ENCODE results near the gene NPAS3. TPM values are rescaled to one million over a fixed set of nuclear protein-coding genes. Genes with fewer than 3 reads are reported as not detected.

NPAS3 gene
- polyA plus RNA-seq, 4 donors, result 0.30 to 0.81 (median 0.62) TPM; not detected in 1

DNA sequence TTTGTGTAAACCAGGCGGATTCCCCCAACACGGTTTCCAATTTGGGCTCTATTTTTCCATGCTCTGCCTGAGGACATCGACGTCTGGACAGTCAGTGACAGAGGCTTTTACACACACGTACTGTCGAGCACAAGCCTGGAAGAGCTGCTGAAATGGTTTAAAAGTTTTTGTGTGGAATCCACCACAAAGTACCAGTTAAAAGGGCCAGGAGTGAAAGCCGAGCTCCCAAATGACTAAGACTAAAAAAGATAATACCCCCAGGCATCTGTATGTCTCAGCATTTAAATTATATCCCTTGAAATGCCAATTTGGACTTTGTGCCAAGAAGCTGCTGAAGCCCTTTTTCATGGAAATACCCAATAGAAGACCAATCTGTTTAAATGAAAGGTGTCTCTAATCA lies 839.0 kb downstream of the NPAS3 start:
- H3K27ac ChIP-seq (ENCODE audit: low read depth in 1 of 3, low read length in 2 of 3), result no peak overlapping the region
- WGBS, 3 donors, result 77 to 91% (median 87%) methylated on average over 7 of the region's 7 CpGs

DNA sequence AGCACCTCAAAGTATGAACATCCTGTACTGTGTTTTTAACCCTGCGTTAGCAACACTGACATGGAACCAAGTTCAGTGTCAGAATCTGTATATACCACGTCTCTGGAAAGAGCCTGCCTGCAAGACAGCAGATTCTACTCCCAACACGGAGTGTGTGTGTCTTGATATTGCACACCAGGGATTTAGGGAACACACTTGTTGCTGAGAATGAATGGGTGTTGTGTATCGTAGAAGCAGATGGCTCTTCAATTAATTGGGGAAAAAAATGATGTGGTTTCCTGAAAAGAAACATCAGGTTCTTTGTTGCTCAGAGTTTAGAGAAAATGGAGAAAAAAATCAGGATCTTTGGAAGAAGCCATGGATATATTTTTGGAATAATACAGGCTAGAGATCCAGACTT lies 841.4 kb downstream of the NPAS3 start:
- WGBS, 3 donors, result 56 to 63% (median 59%) methylated on average over 4 of the region's 4 CpGs

More for the DNA sequence above, 839.0 kb downstream of the NPAS3 start:
- DNase-seq (no peak), FAIRE-seq (no peak)
- Histone ChIP-seq H3K4me1 (ENCODE audit: control insufficient read depth in 3 of 3, insufficient read depth in 2 of 3, low read depth in 1 of 3, low read length in 2 of 3) (peaks cover 0 to 16% (median 2%) of the 10 kb centered on the region in 3 donors), H3K9me3 (ENCODE audit: control insufficient read depth in 2 of 2, insufficient read depth in 1 of 2, low read depth in 1 of 2, low read length in 1 of 2) (no peaks in the 10 kb centered on the region), H3K36me3 (ENCODE audit: control insufficient read depth in 3 of 3, insufficient read depth in 2 of 3, low read depth in 1 of 3, low read length in 3 of 3) (no peaks in the 10 kb centered on the region), H3K27me3 (ENCODE audit: control insufficient read depth in 3 of 3, insufficient read depth in 3 of 3, low read length in 3 of 3) (no peaks in the 10 kb centered on the region), H3K4me3 (ENCODE audit: low read depth in 1 of 3, low read length in 3 of 3) (no peak overlapping the region)

DNA sequence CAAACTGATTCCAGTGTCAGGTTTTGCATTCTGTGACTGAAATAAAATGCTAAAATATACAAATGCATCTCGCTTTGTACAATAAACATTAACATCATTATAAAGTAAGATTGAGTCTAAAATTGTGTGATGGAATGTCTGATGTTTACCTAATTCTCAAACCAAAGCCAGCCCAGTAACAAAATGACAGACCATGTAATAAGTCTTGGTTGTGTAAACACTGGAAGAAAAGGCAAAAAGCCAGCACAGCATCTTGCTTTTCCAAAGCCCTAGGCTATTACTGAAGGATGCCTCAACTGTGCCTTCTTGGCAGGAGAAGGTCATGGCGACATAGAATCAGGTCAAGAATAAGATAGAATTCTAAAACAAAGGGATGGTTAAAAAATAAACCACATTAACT lies 842.6 kb downstream of the NPAS3 start:
- Histone ChIP-seq H3K36me3 (ENCODE audit: control insufficient read depth in 3 of 3, insufficient read depth in 2 of 3, low read depth in 1 of 3, low read length in 3 of 3) (no peaks in the 10 kb centered on the region), H3K9me3 (ENCODE audit: control insufficient read depth in 2 of 2, insufficient read depth in 1 of 2, low read depth in 1 of 2, low read length in 1 of 2) (no peaks in the 10 kb centered on the region), H3K4me3 (ENCODE audit: low read depth in 1 of 3, low read length in 3 of 3) (no peak overlapping the region), H3K27ac (ENCODE audit: low read depth in 1 of 3, low read length in 2 of 3) (no peak overlapping the region), H3K4me1 (ENCODE audit: control insufficient read depth in 3 of 3, insufficient read depth in 2 of 3, low read depth in 1 of 3, low read length in 2 of 3) (peaks cover 0 to 11% (median 0%) of the 10 kb centered on the region in 3 donors), H3K27me3 (ENCODE audit: control insufficient read depth in 3 of 3, insufficient read depth in 3 of 3, low read length in 3 of 3) (no peaks in the 10 kb centered on the region)
- FAIRE-seq (no peak), DNase-seq (no peak)
- WGBS, 3 donors, result 62 to 79% (median 70%) methylated on average over 2 of the region's 2 CpGs

More for the DNA sequence above, 841.4 kb downstream of the NPAS3 start:
- H3K4me3 ChIP-seq (ENCODE audit: low read depth in 1 of 3, low read length in 3 of 3), result no peak overlapping the region
- DNase-seq (no peak), FAIRE-seq (no peak)
- no peaks in the 10 kb centered on the region for H3K27me3 ChIP-seq (ENCODE audit: control insufficient read depth in 3 of 3, insufficient read depth in 3 of 3, low read length in 3 of 3)
- H3K36me3 ChIP-seq (ENCODE audit: control insufficient read depth in 3 of 3, insufficient read depth in 2 of 3, low read depth in 1 of 3, low read length in 3 of 3), result no peaks in the 10 kb centered on the region
- H3K4me1 ChIP-seq (ENCODE audit: control insufficient read depth in 3 of 3, insufficient read depth in 2 of 3, low read depth in 1 of 3, low read length in 2 of 3), result peaks cover 0 to 15% (median 1%) of the 10 kb centered on the region in 3 donors
- H3K9me3 ChIP-seq (ENCODE audit: control insufficient read depth in 2 of 2, insufficient read depth in 1 of 2, low read depth in 1 of 2, low read length in 1 of 2), result no peaks in the 10 kb centered on the region
- no peak overlapping the region for H3K27ac ChIP-seq (ENCODE audit: low read depth in 1 of 3, low read length in 2 of 3)

DNA sequence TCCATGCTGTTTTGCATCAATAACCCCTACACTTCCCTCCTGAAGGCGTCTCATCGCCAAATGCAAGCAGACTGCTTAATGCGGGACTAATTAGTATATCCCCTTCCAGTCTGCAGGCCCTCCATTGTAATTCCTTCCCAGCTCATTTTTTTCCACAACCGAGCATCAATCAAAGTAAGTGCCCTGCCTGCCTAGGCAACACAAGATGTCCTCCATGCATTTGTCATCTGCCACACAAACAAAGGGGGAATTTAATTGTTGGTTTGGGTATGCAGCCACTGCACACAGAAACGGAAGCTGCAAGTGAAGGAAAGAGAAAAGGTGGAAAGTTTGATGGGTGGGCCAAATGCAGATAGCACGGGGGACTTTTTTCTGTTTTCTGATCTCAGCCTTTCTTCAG lies 844.2 kb downstream of the NPAS3 start:
- H3K36me3 ChIP-seq (ENCODE audit: control insufficient read depth in 3 of 3, insufficient read depth in 2 of 3, low read depth in 1 of 3, low read length in 3 of 3), result no peaks in the 10 kb centered on the region
- H3K4me1 ChIP-seq (ENCODE audit: control insufficient read depth in 3 of 3, insufficient read depth in 2 of 3, low read depth in 1 of 3, low read length in 2 of 3), result peaks cover 0 to 11% (median 0%) of the 10 kb centered on the region in 3 donors
- H3K9me3 ChIP-seq (ENCODE audit: control insufficient read depth in 2 of 2, insufficient read depth in 1 of 2, low read depth in 1 of 2, low read length in 1 of 2), result no peaks in the 10 kb centered on the region
- no peak for FAIRE-seq
- H3K4me3 ChIP-seq (ENCODE audit: low read depth in 1 of 3, low read length in 3 of 3), result no peak overlapping the region
- WGBS, 3 donors, result 91 to 97% (median 95%) methylated on average over 6 of the region's 6 CpGs
- no peak for DNase-seq
- no peak overlapping the region for H3K27ac ChIP-seq (ENCODE audit: low read depth in 1 of 3, low read length in 2 of 3)
- H3K27me3 ChIP-seq (ENCODE audit: control insufficient read depth in 3 of 3, insufficient read depth in 3 of 3, low read length in 3 of 3), result no peaks in the 10 kb centered on the region

DNA sequence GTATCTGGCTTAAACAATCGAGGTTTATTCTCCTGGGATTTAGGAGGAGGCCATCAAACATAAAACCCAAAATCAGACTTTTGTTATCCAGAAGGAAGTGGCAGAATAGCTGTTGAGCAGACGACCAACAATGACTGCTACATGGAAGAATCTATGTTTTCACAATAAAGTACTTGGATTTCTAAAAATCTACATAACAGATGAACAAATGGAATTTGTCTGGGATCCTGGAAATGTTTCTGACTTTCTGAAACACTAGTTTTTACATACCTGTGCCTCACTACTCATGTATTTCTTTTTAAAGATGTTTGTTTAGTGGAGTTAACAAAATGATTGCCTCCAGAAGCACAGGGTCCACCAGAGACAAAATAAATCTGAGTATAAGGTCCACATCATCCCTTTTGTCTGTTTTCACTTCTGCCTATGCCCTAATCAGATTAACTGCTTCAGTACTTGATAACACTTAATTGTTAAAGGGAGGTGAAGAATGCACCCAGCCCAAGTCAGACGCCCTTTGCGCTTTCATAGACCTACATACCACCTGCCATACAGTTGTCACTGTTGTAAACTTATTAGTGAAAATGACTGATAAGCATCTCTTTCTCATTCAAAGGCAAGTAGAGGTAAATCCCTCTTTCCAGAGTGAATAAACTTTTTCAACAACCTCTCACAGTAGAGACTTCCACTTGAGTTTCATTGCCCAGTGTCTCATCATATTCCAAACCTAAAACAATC lies 847.6 kb downstream of the NPAS3 start:
- WGBS, 3 donors, result 28 to 63% (median 37%) methylated on average over 4 of the region's 4 CpGs
- no peak for FAIRE-seq

GRCh38 chr14:33788161-33788560 lies 849.5 kb downstream of the NPAS3 start:
- peaks cover 0 to 2% (median 0%) of the 10 kb centered on the region in 3 donors for H3K27me3 ChIP-seq (ENCODE audit: control insufficient read depth in 3 of 3, insufficient read depth in 3 of 3, low read length in 3 of 3)
- H3K27ac ChIP-seq (ENCODE audit: low read depth in 1 of 3, low read length in 2 of 3), result no peak overlapping the region
- no peaks in the 10 kb centered on the region for H3K9me3 ChIP-seq (ENCODE audit: control insufficient read depth in 2 of 2, insufficient read depth in 1 of 2, low read depth in 1 of 2, low read length in 1 of 2)
- H3K36me3 ChIP-seq (ENCODE audit: control insufficient read depth in 3 of 3, insufficient read depth in 2 of 3, low read depth in 1 of 3, low read length in 3 of 3), result no peaks in the 10 kb centered on the region
- 94 to 97% (median 95%) methylated on average over 11 of the region's 11 CpGs for WGBS, 3 donors
- FAIRE-seq (no peak), DNase-seq (no peak)
- no peak overlapping the region for H3K4me3 ChIP-seq (ENCODE audit: low read depth in 1 of 3, low read length in 3 of 3)
- H3K4me1 ChIP-seq (ENCODE audit: control insufficient read depth in 3 of 3, insufficient read depth in 2 of 3, low read depth in 1 of 3, low read length in 2 of 3), result no peaks in the 10 kb centered on the region

More for the DNA sequence above, 847.6 kb downstream of the NPAS3 start:
- Histone ChIP-seq H3K4me1 (ENCODE audit: control insufficient read depth in 3 of 3, insufficient read depth in 2 of 3, low read depth in 1 of 3, low read length in 2 of 3) (no peaks in the 10 kb centered on the region), H3K9me3 (ENCODE audit: control insufficient read depth in 2 of 2, insufficient read depth in 1 of 2, low read depth in 1 of 2, low read length in 1 of 2) (no peaks in the 10 kb centered on the region), H3K27ac (ENCODE audit: low read depth in 1 of 3, low read length in 2 of 3) (no peak overlapping the region), H3K36me3 (ENCODE audit: control insufficient read depth in 3 of 3, insufficient read depth in 2 of 3, low read depth in 1 of 3, low read length in 3 of 3) (no peaks in the 10 kb centered on the region), H3K4me3 (ENCODE audit: low read depth in 1 of 3, low read length in 3 of 3) (no peak overlapping the region), H3K27me3 (ENCODE audit: control insufficient read depth in 3 of 3, insufficient read depth in 3 of 3, low read length in 3 of 3) (no peaks in the 10 kb centered on the region)
- no peak for DNase-seq

- Histone ChIP-seq H3K4me1 (ENCODE audit: control insufficient read depth in 3 of 3, insufficient read depth in 2 of 3, low read depth in 1 of 3, low read length in 2 of 3) (no peaks in the 10 kb centered on the region), H3K4me3 (ENCODE audit: low read depth in 1 of 3, low read length in 3 of 3) (no peak overlapping the region), H3K9me3 (ENCODE audit: control insufficient read depth in 2 of 2, insufficient read depth in 1 of 2, low read depth in 1 of 2, low read length in 1 of 2) (no peaks in the 10 kb centered on the region), H3K27ac (ENCODE audit: low read depth in 1 of 3, low read length in 2 of 3) (no peak overlapping the region), H3K27me3 (ENCODE audit: control insufficient read depth in 3 of 3, insufficient read depth in 3 of 3, low read length in 3 of 3) (peaks cover 0 to 16% (median 0%) of the 10 kb centered on the region in 3 donors), H3K36me3 (ENCODE audit: control insufficient read depth in 3 of 3, insufficient read depth in 2 of 3, low read depth in 1 of 3, low read length in 3 of 3) (no peaks in the 10 kb centered on the region)
- 71 to 91% (median 73%) methylated on average over 9 of the region's 9 CpGs for WGBS, 3 donors
- FAIRE-seq (no peak), DNase-seq (no peak)
Observed at GRCh38 chr14:33790996-33791395, 852.3 kb downstream of the NPAS3 start.

GRCh38 chr14:33792009-33792719 lies 853.5 kb downstream of the NPAS3 start:
- no peak overlapping the region for H3K27ac ChIP-seq (ENCODE audit: low read depth in 1 of 3, low read length in 2 of 3)
- DNase-seq, result no peak
- H3K9me3 ChIP-seq (ENCODE audit: control insufficient read depth in 2 of 2, insufficient read depth in 1 of 2, low read depth in 1 of 2, low read length in 1 of 2), result no peaks in the 10 kb centered on the region
- 41 to 43% (median 43%) methylated on average over 8 of the region's 8 CpGs for WGBS, 3 donors
- no peaks in the 10 kb centered on the region for H3K36me3 ChIP-seq (ENCODE audit: control insufficient read depth in 3 of 3, insufficient read depth in 2 of 3, low read depth in 1 of 3, low read length in 3 of 3)
- peaks cover 0 to 21% (median 0%) of the 10 kb centered on the region in 3 donors for H3K27me3 ChIP-seq (ENCODE audit: control insufficient read depth in 3 of 3, insufficient read depth in 3 of 3, low read length in 3 of 3)
- no peak for FAIRE-seq
- no peaks in the 10 kb centered on the region for H3K4me1 ChIP-seq (ENCODE audit: control insufficient read depth in 3 of 3, insufficient read depth in 2 of 3, low read depth in 1 of 3, low read length in 2 of 3)
- H3K4me3 ChIP-seq (ENCODE audit: low read depth in 1 of 3, low read length in 3 of 3), result no peak overlapping the region
